NOMO-1 (cell line): Measurements from ENCODE around the gene CPE.

Source experiments
- DNase-seq, 2 experiments: peaks; one replicate each; lab custom pipeline; 2025; ENCODE audit not compliant: unreplicated experiment in 2 of 2; lab: John Stamatoyannopoulos, UW

CPE gene

DNA sequence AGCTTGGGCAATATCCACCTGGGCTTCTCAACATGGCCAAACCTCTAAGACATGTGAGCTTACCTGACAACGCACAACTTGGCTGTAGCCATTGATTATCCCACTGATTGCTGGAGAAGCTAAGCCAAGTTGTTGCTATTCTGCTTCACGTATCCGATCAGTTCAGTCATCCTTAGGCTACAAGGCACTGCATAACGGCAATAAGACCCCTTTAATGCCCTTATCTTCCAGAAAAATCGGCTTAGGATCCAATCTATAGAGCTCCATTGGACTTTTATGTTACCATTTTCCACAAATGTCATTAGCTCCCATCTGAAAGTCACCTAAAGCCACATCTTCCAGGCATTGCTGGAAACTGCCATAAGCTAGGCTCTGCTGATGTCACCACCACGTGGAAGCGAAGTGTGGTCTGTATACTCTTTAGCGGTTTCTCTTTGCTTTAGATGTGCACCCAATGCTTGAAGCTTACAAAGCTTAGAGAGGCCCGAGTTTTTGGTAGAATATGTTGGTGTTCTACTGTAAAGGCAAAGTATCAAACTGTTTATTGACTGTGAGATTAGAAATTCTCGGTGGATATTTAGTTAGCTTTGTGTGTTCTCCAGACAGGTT is 163.1 kb downstream of the CPE start:
- DNase-seq, result peak; percentile 14 to 38

DNA sequence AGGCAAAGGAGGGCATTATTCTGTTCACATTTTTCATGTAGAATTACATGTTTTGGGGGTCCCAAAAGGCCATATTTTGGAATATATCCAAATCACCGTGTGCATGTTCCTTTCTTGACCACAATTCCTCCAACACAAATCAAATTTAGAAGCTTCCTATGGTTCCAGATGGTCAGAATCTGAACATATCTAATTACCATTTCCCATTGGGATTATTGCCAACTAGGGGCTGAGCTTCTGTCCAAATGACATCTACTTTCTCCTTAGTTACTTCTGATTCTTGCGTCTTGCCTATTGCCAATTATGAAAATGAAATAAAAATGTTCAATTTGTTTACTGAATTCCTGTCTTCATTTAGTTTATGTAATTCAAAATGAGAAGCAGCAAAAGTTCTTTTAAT is 163.7 kb downstream of the CPE start:
- no peak for DNase-seq
